HEK293T (cell line): Measurements from ENCODE around the gene FKBP8.

ENCODE experiments used
- CTCF ChIA-PET: fragments of 350-600 bp; formaldehyde crosslinking; extraction: SDS; loops from one replicate; lab custom pipeline; 2021; ENCODE audit warnings: antibody characterized with exemption, inconsistent platforms; lab: Yijun Ruan, JAX
- POLR2A ChIA-PET: fragments of 350-600 bp; formaldehyde crosslinking; extraction: SDS; loops from one replicate; lab custom pipeline; 2020; ENCODE audit warnings: antibody characterized with exemption, inconsistent platforms; lab: Yijun Ruan, JAX
- DNase-seq: peaks from one replicate; pipeline ENCODE4 v3.0.0; 2012; ENCODE audit warnings: mixed read lengths; ENCODE audit errors: extremely low spot score
- ARNT ChIP-seq: fragments of 450-650 bp; IDR thresholded peaks from 2 replicates; pipeline ENCODE4 v1.6.1; 2017; ENCODE audit warnings: mild to moderate bottlenecking
- BHLHE40 ChIP-seq: fragments of 450-650 bp; IDR thresholded peaks from 2 replicates; pipeline ENCODE4 v1.6.1; 2016; ENCODE audit warnings: mild to moderate bottlenecking, moderate library complexity, borderline replicate concordance
- CTBP1 ChIP-seq: fragments of 450-650 bp; IDR thresholded peaks from 2 replicates; pipeline ENCODE4 v1.6.1; 2016; ENCODE audit warnings: borderline replicate concordance
- ELF4 ChIP-seq: fragments of 450-650 bp; IDR thresholded peaks from 2 replicates; pipeline ENCODE4 v1.6.1; 2017; ENCODE audit warnings: antibody characterized with exemption
- FOXA1 ChIP-seq: fragments of 450-650 bp; IDR thresholded peaks from 2 replicates; pipeline ENCODE4 v1.6.1; 2016; ENCODE audit warnings: mild to moderate bottlenecking
- FOXK2 ChIP-seq: fragments of 450-650 bp; IDR thresholded peaks from 2 replicates; pipeline ENCODE4 v1.6.1; 2016; ENCODE audit warnings: mild to moderate bottlenecking
- FOXM1 ChIP-seq: fragments of 450-650 bp; IDR thresholded peaks from 2 replicates; pipeline ENCODE4 v1.6.1; 2017; ENCODE audit warnings: mild to moderate bottlenecking, borderline replicate concordance
- HDGF ChIP-seq: fragments of 450-650 bp; IDR thresholded peaks from 2 replicates; pipeline ENCODE4 v1.6.1; 2017; ENCODE audit warnings: antibody characterized with exemption, borderline replicate concordance
- L3MBTL2 ChIP-seq: fragments of 450-650 bp; conservative IDR thresholded peaks from 2 replicates; pipeline ENCODE4 v1.6.1; 2016; ENCODE audit warnings: mild to moderate bottlenecking
- LEF1 ChIP-seq: fragments of 450-650 bp; IDR thresholded peaks from 2 replicates; pipeline ENCODE4 v1.6.1; 2017; ENCODE audit warnings: mild to moderate bottlenecking, borderline replicate concordance
- NFRKB ChIP-seq: fragments of 450-650 bp; IDR thresholded peaks from 2 replicates; pipeline ENCODE4 v1.6.1; 2016; ENCODE audit warnings: mild to moderate bottlenecking, moderate library complexity
- SP1 ChIP-seq: fragments of 450-650 bp; IDR thresholded peaks from 2 replicates; pipeline ENCODE4 v1.6.1; 2017
- SUZ12 ChIP-seq: fragments of 450-650 bp; IDR thresholded peaks from 2 replicates; pipeline ENCODE4 v1.6.1; 2016; ENCODE audit warnings: mild to moderate bottlenecking
- TARDBP ChIP-seq: fragments of 450-650 bp; IDR thresholded peaks from 2 replicates; pipeline ENCODE4 v1.6.1; 2016
- ZNF384 ChIP-seq: fragments of 450-650 bp; IDR thresholded peaks from 2 replicates; pipeline ENCODE4 v1.6.1; 2016
- TF ChIP-seq, protein P1 (sequence below): fragments of 450-650 bp; IDR thresholded peaks from 2 replicates; pipeline ENCODE4 v1.6.1; 2016

FKBP8 gene

DNA sequence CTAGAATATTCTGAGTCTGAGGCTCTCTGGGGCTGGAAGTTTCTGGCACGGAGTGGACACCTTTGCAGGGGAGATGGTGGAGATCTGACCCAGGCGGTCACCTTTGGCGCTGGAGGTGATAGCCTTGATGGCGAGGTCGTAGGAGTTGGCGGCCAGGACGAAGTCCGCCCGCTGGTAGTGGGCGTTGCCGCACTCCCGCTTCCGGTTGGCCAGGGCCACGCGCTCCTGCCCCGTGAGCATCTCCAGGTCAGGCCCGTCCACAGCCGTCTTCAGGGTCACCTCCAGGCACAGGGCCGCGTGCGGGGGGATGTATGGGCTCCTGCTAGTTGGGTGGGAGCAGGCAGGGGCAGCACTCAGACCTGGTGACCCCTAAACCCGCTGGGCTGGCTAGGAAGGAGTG lies 5.3 kb downstream of the FKBP8 start:
- POLR2A ChIA-PET = interaction anchor here (1.0 kb wide), 1 partner anchor 11 kb away, joined by 5 read pairs; no protein-coding TSS in a partner anchor
- DNase-seq = no peak
- CTCF ChIA-PET = no interaction called here
- TF ChIP-seq L3MBTL2 = no peak
- TF ChIP-seq, protein P1, sequence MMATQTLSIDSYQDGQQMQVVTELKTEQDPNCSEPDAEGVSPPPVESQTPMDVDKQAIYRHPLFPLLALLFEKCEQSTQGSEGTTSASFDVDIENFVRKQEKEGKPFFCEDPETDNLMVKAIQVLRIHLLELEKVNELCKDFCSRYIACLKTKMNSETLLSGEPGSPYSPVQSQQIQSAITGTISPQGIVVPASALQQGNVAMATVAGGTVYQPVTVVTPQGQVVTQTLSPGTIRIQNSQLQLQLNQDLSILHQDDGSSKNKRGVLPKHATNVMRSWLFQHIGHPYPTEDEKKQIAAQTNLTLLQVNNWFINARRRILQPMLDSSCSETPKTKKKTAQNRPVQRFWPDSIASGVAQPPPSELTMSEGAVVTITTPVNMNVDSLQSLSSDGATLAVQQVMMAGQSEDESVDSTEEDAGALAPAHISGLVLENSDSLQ = no peak
- no peak for TF ChIP-seq ARNT
- TF ChIP-seq TARDBP = no peak

DNA sequence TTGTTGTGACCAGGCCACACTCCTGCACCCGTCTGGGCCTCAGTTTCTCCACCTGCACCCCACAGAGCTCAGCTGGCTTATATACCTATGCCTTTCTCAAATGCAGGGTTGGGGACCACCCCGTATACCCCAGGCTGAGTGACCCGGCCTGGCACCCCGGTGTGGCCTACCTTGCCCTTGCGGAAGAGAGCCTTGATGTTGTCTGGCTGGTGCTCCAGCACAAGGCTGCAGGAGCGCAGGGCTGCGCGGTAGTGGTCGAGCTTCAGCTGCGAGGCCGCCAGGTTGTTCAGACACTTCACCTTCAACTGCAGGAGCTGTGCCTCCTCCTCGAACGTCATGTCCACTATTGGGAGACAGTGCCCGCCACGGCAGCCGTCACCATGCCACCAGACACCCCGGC lies 5.9 kb downstream of the FKBP8 start:
- no peak for DNase-seq
- CTCF ChIA-PET = no interaction called here
- POLR2A ChIA-PET = no interaction called here
- TF ChIP-seq L3MBTL2 (no peak), BHLHE40 (no peak)
- TF ChIP-seq, protein P1 = no peak

DNA sequence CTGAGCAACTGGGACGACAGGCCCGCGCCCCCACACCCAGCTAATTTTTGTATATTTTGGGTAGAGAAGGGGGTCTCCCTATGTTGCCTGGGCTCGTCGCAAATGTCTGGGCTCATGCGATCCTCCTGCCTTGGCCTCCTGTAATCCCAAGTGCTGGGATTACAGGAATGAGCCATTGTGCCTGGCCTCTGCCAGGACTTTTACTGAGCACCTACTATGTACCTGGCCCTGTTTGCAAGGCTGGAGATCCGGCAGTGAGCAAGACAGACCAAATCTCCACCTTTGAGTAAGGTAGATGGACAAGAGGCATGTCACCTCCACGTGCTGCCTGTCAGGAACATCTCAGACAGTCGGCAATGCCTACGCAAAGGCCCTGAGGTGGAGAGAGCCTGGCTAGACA lies 6.9 kb downstream of the FKBP8 start:
- CTCF ChIA-PET = no interaction called here
- POLR2A ChIA-PET = interaction anchor here (1.1 kb wide), 1 partner anchor 21 kb away, joined by 3 read pairs; no protein-coding TSS in a partner anchor
- no peak for DNase-seq
- TF ChIP-seq, protein P1 = no peak
- TF ChIP-seq FOXM1 = no peak
- no peak for TF ChIP-seq ZNF384
- no peak for TF ChIP-seq CTBP1
- TF ChIP-seq ELF4 = no peak
- no peak for TF ChIP-seq LEF1
- no peak for TF ChIP-seq FOXA1
- no peak for TF ChIP-seq SP1
- no peak for TF ChIP-seq L3MBTL2
- no peak for TF ChIP-seq SUZ12
- TF ChIP-seq HDGF = no peak
- no peak for TF ChIP-seq FOXK2
- TF ChIP-seq ARNT = no peak

DNA sequence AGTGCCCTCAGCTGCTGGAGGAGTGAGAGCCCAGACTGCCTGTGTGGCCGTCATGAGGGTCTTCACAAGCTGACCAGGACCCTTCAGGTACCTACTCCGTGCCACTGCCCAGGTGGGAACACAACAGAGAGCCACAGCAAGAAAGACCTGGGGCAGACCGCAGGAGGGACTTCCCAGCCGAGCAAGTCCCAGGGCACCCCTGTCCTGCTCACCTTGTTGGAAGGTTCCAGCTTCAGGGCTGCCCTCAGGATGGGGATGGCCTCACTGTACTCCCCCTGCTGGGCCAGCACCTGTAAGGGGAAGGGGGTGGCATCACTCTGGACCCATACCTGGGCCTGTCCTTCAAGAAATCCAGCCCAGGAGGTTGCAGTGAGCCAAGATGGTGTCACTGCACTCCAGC lies 10.3 kb downstream of the FKBP8 start:
- DNase-seq = no peak
- TF ChIP-seq LEF1 (no peak), FOXA1 (no peak), TARDBP (no peak), L3MBTL2 (no peak), ARNT (no peak), BHLHE40 (no peak), SP1 (no peak), ELF4 (no peak), ZNF384 (no peak), HDGF (no peak), SUZ12 (no peak), NFRKB (no peak), FOXK2 (no peak), FOXM1 (no peak), CTBP1 (no peak)
- TF ChIP-seq, protein P1 = no peak
- ChIA-PET POLR2A (no interaction called here), CTCF (no interaction called here)

DNA sequence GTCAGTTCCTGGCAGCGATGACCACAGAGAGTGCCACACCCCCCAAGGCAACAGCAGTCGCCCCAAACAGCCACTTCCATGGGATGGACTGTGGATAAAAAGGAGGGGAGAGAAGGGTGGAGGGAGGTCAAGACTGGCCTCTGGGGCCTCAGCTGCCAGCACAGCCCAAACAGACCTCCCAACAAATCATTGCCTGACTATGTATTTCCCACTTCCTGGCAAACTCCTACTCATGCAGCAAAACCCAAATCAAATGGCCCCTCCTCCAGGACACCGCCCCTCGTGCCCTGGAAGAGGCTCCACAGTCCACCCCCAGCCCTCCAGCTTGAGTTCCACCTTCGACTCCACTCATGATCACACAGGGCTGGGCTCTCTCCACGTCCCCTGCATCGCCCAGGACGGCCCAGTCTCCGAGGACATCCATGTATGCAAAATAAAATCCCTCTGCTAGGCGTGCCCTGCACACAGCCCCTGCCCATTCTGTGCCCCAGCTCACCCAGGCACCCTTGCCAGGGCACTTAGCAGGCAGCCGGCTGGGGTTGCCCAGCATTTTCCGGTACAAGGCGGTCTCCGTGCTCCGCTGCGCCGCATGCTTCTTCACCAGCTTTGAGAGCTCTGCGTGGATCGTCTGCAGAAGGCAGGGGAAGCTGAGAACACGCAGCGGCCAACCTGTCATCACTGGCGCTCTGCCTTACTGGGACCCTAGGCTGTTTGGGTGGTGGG lies 11.0 kb downstream of the FKBP8 start:
- no peak for DNase-seq
- TF ChIP-seq FOXA1 (no peak), SP1 (no peak), ELF4 (no peak), FOXM1 (no peak), BHLHE40 (no peak), SUZ12 (no peak), LEF1 (no peak), TARDBP (no peak), NFRKB (no peak), FOXK2 (no peak), ZNF384 (no peak), HDGF (no peak)
- ChIA-PET POLR2A (interaction anchor here (0.6 to 1.3 kb wide), 2 partner anchors 10 to 144 kb away, joined by 4 read pairs; partner anchors contain the start of gene ELL), CTCF (no interaction called here)

DNA sequence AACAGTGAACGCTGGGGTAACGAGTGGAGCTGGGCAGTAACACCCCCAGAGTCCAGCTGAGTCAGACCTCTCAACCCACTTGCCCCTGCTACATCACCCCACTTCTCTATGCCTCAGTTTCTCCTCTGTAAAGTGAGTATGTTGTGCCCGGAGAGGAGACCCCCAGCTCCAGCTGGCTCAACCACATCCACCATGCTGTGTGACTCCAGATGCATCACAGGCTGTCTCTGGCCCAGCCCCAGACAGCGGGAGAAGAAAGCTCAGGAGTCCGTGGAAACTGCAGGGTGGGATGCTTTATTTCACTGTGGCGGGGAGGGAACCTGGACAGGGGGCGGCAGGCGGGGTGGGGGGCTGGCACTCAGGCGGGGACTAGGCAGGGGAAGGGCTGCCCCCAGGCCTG lies 11.9 kb downstream of the FKBP8 start:
- ChIA-PET CTCF (no interaction called here), POLR2A (interaction anchor here (0.6 to 1.3 kb wide), 2 partner anchors 9 to 144 kb away, joined by 4 read pairs; partner anchors contain the start of gene ELL)
- no peak for DNase-seq
- TF ChIP-seq FOXA1 = no peak
- no peak for TF ChIP-seq NFRKB
- TF ChIP-seq ARNT = no peak
- no peak for TF ChIP-seq ZNF384
- TF ChIP-seq L3MBTL2 = no peak
- no peak for TF ChIP-seq ELF4
- no peak for TF ChIP-seq FOXK2
- TF ChIP-seq SP1 = no peak
- no peak for TF ChIP-seq BHLHE40
- no peak for TF ChIP-seq TARDBP
- TF ChIP-seq, protein P1 = no peak
- no peak for TF ChIP-seq FOXM1
- TF ChIP-seq SUZ12 = no peak
